Tibial artery (tissue), 4 donors: ENCODE measurements around the gene PDX1.

ENCODE experiments used
- DNase-seq, 2 donors: peaks; one replicate each; pipeline ENCODE4 v3.0.0-alpha.2; 2019
- H3K27ac ChIP-seq, 2 donors: fragments of 200-600 bp; sonication (generic) in 1 of 2; 1 replicate in 1 of 2; 2 replicates in 1 of 2; pipeline ENCODE4 v1.5.1; 2018 to 2019; ENCODE audit warnings: mild to moderate bottlenecking in 1 of 2
- H3K27me3 ChIP-seq, 2 donors: fragments of 200-600 bp; sonication (generic) in 1 of 2; one replicate each; pipeline versions ENCODE4 v1.5.1 to v1.6.0; 2016 to 2019
- H3K36me3 ChIP-seq, 3 donors: fragments of 200-600 bp; sonication (generic) in 2 of 3; one replicate each; pipeline ENCODE4 v1.5.1; 2016 to 2019; ENCODE audit warnings: mild to moderate bottlenecking in 2 of 3
- H3K4me1 ChIP-seq, 4 donors: fragments of 200-600 bp; sonication (generic) in 2 of 4; 1 replicate in 3 of 4; 2 replicates in 1 of 4; pipeline ENCODE4 v1.5.1; 2016 to 2019
- H3K4me3 ChIP-seq, 2 donors: fragments of 200-600 bp; sonication (generic) in 1 of 2; 1 replicate in 1 of 2; 2 replicates in 1 of 2; pipeline ENCODE4 v1.5.1; 2018 to 2019; ENCODE audit warnings: mild to moderate bottlenecking in 2 of 2
- H3K9me3 ChIP-seq, 3 donors: fragments of 200-600 bp; sonication (generic) in 1 of 3; one replicate each; pipeline ENCODE4 v1.5.1; 2016 to 2019
- intact Hi-C: fragments of 100-400 bp; cut with DNase I; formaldehyde crosslinking; loops from one replicate; pipeline ENCODE4 v1.15.0; 2023; ENCODE audit warnings: low total_unique reads
- TF ChIP-seq, protein P1 (sequence below), 2 experiments: fragments of 200-600 bp in 1 of 2; fragments of 450-650 bp in 1 of 2; IDR thresholded peaks; one replicate each; pipeline ENCODE4 v1.5.1; 2017 to 2019; ENCODE audit warnings: antibody characterized with exemption in 2 of 2, mild to moderate bottlenecking in 1 of 2, moderate library complexity in 1 of 2

The PDX1 gene

DNA sequence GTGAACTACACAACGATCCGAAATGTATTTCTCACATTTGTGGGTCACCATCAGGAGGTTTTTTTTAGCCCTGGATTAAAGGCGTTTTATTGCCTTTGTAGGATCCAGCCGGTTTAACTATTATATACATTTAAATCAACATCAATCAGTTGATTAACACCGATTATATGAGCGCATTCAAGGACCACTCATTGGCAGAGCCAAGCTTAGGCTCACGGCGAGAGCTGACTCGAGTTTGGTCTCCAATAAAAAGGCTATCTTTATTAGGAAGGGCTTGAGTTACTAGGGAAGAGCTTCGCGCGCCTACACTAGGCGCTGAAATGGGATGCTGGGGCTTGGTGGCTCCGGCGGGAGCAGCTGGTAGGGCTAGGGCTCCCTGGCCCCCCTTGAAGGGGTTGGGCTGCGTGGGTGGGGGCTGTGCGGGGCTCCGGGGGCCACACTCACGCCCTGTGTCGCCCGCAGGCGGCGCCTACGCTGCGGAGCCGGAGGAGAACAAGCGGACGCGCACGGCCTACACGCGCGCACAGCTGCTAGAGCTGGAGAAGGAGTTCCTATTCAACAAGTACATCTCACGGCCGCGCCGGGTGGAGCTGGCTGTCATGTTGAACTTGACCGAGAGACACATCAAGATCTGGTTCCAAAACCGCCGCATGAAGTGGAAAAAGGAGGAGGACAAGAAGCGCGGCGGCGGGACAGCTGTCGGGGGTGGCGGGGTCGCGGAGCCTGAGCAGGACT lies 4.2 kb downstream of the PDX1 start:
- peaks cover 0 to 62% (median 41%) of the 10 kb centered on the region in 4 donors for H3K4me1 ChIP-seq
- intact Hi-C loops: no loop called here
- TF ChIP-seq, protein P1, sequence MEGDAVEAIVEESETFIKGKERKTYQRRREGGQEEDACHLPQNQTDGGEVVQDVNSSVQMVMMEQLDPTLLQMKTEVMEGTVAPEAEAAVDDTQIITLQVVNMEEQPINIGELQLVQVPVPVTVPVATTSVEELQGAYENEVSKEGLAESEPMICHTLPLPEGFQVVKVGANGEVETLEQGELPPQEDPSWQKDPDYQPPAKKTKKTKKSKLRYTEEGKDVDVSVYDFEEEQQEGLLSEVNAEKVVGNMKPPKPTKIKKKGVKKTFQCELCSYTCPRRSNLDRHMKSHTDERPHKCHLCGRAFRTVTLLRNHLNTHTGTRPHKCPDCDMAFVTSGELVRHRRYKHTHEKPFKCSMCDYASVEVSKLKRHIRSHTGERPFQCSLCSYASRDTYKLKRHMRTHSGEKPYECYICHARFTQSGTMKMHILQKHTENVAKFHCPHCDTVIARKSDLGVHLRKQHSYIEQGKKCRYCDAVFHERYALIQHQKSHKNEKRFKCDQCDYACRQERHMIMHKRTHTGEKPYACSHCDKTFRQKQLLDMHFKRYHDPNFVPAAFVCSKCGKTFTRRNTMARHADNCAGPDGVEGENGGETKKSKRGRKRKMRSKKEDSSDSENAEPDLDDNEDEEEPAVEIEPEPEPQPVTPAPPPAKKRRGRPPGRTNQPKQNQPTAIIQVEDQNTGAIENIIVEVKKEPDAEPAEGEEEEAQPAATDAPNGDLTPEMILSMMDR (IDR thresholded peaks at IDR 0.05): no peak
- no peaks in the 10 kb centered on the region for H3K9me3 ChIP-seq
- H3K27ac ChIP-seq: no peak overlapping the region
- H3K27me3 ChIP-seq: peaks cover 0 to 100% of the 10 kb centered on the region in 2 donors
- DNase-seq: no peak
- no peak overlapping the region for H3K4me3 ChIP-seq
- no peaks in the 10 kb centered on the region for H3K36me3 ChIP-seq

DNA sequence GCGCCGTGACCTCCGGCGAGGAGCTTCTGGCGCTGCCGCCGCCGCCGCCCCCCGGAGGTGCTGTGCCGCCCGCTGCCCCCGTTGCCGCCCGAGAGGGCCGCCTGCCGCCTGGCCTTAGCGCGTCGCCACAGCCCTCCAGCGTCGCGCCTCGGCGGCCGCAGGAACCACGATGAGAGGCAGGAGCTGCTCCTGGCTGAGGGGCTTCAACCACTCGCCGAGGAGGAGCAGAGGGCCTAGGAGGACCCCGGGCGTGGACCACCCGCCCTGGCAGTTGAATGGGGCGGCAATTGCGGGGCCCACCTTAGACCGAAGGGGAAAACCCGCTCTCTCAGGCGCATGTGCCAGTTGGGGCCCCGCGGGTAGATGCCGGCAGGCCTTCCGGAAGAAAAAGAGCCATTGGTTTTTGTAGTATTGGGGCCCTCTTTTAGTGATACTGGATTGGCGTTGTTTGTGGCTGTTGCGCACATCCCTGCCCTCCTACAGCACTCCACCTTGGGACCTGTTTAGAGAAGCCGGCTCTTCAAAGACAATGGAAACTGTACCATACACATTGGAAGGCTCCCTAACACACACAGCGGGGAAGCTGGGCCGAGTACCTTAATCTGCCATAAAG lies 4.8 kb downstream of the PDX1 start:
- H3K27me3 ChIP-seq: peaks cover 0 to 100% of the 10 kb centered on the region in 2 donors
- no peaks in the 10 kb centered on the region for H3K36me3 ChIP-seq
- H3K27ac ChIP-seq: no peak overlapping the region
- no peaks in the 10 kb centered on the region for H3K9me3 ChIP-seq
- H3K4me1 ChIP-seq: peaks cover 0 to 56% (median 39%) of the 10 kb centered on the region in 4 donors
- DNase-seq: no peak
- intact Hi-C loops: no loop called here
- TF ChIP-seq, protein P1 (IDR thresholded peaks at IDR 0.05): no peak
- no peak overlapping the region for H3K4me3 ChIP-seq

DNA sequence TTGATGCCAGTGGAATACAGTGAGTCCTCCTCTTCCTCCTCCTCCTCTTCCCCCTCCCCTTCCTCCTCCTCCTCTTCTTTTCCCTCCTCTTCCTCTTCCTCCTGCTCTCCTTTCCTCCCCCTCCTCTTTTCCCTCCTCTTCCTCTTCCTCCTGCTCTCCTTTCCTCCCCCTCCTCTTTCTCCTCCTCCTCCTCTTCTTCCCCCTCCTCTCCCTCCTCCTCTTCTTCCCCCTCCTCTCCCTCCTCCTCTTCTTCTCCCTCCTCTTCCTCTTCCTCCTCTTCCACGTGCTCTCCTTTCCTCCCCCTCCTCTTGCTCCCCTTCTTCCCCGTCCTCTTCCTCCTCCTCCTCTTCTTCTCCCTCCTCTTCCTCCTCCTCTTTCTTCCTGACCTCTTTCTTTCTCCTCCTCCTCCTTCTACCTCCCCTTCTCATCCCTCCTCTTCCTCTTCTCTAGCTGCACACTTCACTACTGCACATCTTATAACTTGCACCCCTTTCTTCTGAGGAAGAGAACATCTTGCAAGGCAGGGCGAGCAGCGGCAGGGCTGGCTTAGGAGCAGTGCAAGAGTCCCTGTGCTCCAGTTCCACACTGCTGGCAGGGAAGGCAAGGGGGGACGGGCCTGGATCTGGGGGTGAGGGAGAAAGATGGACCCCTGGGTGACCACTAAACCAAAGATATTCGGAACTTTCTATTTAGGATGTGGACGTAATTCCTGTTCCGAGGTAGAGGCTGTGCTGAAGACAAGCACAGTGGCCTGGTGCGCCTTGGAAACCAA lies 5.6 kb downstream of the PDX1 start:
- TF ChIP-seq, protein P1 (IDR thresholded peaks at IDR 0.05): no peak
- H3K4me3 ChIP-seq: no peak overlapping the region
- peaks cover 0 to 100% of the 10 kb centered on the region in 2 donors for H3K27me3 ChIP-seq
- no peaks in the 10 kb centered on the region for H3K9me3 ChIP-seq
- H3K36me3 ChIP-seq: no peaks in the 10 kb centered on the region
- peaks cover 0 to 48% (median 31%) of the 10 kb centered on the region in 4 donors for H3K4me1 ChIP-seq
- H3K27ac ChIP-seq: no peak overlapping the region
- intact Hi-C loops: no loop called here
- no peak for DNase-seq

DNA sequence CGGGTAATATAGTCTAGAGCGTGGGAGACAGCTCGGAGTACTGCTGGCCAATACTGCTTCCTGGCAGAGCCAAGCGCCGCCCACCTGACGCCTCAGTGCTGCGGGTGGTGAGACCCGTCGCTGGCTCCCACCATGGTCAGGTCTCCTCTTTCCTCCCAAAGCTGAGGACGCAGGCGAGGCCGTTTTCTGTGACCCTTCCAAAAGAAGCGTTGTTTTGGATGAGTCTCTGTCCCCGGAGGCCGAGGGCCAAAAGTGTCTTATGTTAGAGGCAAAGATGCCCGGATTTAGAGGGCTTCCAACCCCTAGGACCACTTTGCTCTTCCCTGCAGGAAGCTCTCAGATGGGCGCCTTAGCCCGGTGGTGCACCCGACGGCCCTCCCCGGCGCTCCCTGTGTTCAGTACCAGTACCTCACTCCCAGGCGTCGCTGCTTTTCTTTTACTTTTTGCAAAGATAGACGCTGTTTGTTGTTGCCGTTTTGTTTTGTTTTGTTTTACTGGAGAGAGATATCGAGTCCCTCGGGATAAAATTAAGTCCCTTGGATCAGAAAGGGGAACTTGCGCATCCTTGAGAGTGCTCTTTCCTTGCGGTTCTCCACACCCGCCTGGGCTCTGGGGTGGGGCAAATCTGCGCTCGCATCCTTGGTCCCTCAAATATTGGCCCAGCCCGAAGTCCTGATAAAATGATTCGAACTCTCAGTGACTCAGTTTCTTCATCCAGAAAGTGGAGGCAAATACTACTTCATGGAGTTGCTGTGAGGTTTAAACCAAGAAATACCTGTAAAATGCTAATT lies 7.0 kb downstream of the PDX1 start:
- Histone ChIP-seq H3K27me3 (peaks cover 0 to 96% of the 10 kb centered on the region in 2 donors), H3K27ac (no peak overlapping the region), H3K4me1 (peaks cover 0 to 34% (median 17%) of the 10 kb centered on the region in 4 donors), H3K4me3 (no peak overlapping the region), H3K9me3 (no peaks in the 10 kb centered on the region), H3K36me3 (no peaks in the 10 kb centered on the region)
- intact Hi-C loops: no loop called here
- TF ChIP-seq, protein P1 (IDR thresholded peaks at IDR 0.05): no peak
- no peak for DNase-seq
